ENCODE measurements around the gene MACROH2A1.

DNA sequence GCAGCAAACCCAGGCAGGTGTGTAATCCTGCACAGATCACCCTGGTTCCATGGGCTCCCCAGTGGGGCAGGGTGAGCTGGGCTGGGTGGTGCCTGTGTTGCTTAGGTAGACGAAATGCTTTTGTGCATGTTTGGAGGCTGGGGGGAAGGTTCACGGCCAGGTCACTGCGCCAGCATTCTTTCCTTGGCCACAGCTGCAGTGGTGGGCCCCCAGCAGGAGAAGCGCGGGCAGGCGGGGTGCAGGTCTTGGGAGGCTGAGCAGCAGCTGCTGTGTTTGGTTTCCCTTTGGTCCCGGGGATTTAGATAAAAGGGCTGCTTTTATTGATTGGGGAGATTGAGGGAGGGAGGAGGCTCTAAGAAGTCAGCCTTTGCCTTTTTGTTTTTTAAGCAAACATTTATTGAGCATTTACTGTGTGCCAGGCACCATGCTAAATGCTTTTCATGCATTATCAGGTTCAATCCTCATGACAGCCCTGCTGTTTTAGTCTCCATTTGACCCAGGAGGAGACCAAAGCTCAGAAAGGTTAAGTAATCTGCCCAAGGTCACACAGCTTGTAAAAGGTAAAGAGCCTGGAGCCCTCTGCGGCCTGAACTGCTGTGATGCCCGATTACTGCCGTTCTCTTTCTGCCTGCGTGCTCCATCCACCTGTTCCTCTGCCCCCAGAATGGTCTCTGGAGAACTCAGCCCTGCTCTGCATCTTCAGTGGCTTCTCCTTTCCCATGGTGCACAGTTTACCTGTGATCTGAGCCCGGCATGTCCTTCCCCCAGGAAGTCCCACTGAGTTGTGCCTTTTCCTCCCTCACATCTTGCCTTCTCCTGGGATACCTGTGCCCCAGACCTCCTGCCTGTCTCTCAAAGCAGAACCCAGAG lies 94.4 kb downstream of the MACROH2A1 start:
- TF ChIP-seq CTCF (IDR thresholded peaks at IDR 0.05; ENCODE audit: insufficient read depth, low read length, poor library complexity, severe bottlenecking) (no peak), EZH2phosphoT487 (conservative IDR thresholded peaks at IDR 0.05; ENCODE audit: low read length) (no peak)
